GM21390 (cell line): ENCODE measurements around the gene SLC35F1.
A peak's percentile ranks its signal among the peaks of the same experiment; 100 is the strongest.

Experiments
- ATAC-seq: cut with Tn5 transposase; IDR thresholded peaks from one replicate; pipeline ENCODE4 v1.9.1; 2021; ENCODE audit not compliant: unreplicated experiment

SLC35F1 gene

DNA sequence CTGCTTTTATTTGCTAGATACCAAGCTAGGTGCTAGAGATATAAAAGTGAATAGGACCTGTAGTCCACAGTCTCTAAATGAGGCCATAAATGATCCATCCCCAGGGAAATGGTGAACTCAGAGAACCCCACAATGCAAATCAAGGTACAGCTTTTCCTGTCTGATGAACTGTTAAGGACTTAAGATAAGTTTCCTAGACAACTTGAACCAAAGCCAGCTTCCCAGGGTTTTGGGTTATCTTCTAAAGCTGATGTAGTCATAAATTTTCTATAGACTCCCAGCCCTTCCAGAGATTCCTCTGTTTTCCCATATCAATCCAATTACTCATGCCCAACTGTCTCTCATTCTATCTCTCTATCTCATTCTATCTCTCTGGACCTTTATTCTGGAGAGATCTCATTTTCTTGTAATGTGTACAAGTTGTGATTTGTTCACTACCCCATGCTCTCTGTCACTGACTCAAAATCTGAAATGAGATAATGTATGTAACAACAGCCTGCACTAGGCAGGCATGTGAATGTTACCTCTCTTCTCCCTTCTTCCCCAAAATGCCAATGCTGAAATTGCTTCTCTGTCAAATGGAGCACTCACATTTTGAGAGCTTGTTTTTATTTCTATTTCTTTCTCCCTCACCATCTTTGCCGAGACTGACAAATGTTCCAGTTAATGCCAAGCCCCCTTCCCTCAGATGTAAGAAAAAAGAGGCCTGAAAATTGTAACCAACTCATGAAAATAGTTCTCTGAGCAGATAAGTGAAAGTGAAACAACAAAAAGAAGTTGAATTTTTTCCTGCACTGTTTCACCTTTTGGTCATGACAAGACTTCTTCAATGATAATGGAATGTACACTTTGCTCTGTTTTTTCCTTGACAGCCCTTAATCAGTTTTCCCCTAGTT is 279.9 kb downstream of the SLC35F1 start:
- peak; percentile 66 for ATAC-seq

DNA sequence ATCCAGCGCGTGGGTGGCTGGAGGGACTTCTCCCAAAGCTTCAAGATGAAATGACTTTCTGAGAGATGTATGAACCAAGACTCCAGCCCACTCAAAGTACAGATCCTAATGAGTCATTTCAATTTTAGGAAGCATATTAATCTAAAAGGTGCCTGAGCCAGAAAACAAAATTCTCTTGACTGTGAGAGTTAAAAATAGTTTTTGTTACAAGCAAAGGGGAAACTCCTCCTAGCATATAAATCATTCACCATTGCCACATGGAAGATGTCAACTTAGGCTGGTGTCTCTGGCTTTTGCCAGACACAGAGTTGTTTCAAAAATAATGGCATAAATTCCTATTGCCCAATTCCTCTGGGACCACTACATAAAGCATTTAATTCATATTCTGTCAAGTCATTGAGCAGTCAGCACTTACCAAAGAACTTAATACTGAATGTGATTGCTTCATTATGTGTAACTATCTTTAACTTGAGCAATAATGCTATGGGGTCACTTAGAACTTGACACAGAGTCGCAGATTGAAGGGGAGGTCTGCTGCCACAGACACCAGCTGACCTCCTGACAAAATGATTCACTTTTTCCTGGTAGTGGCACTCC is 280.6 kb downstream of the SLC35F1 start:
- peak; percentile 46 for ATAC-seq

DNA sequence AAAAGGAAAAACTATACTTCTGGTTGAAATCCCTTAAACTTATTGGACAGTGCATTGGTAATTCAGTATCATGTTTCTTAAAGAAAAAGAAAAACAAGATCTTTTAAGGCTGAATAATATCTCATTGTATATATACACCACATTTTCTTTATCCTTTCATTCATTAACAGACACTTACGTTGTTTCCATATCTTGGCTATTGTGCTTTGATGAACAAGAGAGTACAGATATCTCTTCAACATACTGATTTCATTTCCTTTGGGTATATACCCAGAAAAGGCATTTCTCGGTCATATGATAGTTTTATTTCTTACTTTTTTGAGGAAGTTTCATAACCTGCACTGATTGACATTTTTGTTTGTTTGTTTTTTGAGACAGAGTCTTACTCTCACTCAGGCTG is 281.5 kb downstream of the SLC35F1 start:
- ATAC-seq: no peak

DNA sequence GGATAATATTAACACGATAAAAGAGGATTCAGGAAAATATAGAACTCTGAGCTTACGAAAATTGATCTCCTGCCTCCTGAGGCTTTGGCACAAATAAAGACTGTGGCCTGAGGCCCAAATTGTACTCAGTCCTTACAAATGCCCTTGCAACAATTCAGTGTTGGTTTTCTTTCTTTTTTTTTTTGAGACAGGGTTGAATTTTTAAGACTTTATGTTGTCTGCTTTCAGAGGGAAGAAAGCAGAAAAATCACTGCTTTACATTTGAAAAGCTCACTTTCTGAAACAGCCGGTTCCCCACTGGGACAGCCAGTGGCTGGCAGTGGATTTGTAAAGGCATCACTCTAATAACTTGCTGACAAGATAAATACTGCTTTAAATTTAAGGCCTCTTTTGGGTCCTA is 290.5 kb downstream of the SLC35F1 start:
- no peak for ATAC-seq

DNA sequence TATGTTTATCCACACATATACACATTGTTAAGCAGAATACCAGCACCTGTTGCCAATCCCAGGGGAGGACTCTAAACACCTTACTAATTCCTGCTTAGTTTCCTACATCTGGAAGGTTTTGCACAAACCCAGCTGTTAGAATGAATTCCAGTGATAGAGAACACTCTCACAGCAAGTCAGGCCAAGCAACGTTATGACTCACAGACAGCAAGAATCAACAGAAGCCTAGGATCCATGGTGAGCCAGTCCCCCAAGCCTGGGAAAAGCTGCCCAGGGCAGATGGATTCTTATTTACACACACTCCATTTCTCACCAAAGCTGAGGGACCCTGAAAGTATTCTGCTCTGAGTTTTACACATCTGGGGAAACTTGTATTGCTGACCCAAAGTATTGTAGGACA is 291.7 kb downstream of the SLC35F1 start:
- ATAC-seq: no peak

DNA sequence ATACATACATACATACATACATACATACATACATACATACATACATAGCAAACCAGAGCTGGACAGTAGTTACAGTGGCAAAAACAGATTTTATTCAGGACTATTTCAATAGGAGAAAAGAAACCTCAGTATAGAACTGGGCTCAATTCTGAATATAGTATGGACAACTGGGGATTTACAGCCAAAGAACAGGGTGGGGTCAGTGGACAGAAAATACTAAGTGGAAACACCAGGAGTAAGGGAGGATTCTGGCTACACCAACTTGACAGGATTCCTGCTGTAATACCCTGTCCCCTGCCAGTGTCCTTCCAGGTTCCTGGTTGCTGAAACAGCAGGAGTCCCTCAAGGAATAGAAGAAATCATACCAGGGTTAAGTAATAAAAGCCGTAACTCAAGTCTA is 293.1 kb downstream of the SLC35F1 start:
- no peak for ATAC-seq

DNA sequence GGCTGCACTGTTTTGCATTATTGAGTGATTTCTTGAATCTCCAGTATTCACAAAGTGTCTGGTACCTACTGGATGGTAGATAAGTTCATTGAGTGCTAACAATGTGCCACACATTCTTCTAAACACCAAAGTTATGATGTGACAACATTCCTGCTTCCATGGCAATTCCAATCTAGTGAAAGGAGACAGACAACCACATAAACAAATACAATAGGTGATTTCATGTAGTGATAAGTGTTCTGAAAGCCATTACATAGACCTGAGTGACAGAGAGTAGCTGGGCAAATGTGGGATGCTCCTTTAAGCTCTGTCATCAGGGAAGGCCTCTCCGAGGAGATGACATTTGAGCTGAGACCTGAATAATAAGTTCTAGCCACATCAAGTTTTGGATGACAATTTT is 295.5 kb downstream of the SLC35F1 start:
- no peak for ATAC-seq

DNA sequence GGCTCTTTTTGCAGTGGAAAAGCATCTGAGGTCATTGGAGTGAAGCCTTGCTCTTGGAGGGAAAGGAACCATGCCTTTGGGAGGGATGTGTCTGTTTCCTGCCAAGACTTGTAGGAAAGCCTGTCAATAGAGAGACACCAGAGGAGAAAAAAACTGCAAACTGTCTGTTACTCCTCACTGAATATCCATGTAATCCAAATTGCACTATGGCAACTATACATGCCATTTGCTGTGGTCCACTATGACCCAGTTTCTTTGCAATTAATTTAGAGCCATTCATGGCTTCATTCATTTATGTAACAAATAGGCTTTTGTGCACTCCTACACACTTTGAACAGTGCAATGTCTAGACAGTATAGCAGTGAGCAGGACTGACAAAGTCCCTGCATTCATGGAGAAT is 296.5 kb downstream of the SLC35F1 start:
- ATAC-seq: no peak

DNA sequence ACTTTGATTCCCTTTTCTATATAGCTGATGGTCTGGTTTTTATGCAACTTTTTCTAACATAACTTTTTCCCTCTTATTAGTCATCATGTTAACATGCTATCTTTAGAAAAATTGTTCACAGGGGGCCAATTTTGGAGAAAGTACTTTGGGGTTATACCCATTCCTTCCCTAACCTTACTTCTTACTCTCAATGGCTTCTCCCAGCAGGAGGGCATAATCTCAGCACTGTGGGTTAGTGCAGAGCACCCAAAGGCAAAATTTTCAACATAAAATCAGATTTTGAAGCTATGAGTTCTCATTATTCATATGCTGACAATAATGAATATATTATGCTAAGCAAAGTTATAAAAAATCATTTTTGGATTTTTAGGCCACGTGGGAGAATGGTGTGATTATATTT is 299.2 kb downstream of the SLC35F1 start:
- no peak for ATAC-seq

DNA sequence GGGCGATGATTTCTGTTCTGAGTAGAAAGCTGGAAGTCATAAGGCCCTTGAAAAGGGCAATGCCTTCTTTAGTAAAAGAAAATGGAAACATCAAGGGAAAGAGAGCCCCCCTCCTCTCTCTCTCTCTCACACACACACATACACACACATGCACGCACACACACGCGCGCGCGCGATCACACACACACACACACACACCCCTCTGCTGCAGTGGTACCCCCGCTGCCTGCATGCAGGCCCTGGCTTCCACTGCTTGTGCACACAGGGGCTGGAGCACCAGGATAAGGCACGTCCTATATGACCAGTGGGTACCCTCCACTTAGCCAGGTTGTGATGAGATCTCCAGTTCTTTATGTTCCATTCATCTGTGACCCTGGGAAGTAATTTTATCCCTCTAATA is 300.9 kb downstream of the SLC35F1 start:
- no peak for ATAC-seq

DNA sequence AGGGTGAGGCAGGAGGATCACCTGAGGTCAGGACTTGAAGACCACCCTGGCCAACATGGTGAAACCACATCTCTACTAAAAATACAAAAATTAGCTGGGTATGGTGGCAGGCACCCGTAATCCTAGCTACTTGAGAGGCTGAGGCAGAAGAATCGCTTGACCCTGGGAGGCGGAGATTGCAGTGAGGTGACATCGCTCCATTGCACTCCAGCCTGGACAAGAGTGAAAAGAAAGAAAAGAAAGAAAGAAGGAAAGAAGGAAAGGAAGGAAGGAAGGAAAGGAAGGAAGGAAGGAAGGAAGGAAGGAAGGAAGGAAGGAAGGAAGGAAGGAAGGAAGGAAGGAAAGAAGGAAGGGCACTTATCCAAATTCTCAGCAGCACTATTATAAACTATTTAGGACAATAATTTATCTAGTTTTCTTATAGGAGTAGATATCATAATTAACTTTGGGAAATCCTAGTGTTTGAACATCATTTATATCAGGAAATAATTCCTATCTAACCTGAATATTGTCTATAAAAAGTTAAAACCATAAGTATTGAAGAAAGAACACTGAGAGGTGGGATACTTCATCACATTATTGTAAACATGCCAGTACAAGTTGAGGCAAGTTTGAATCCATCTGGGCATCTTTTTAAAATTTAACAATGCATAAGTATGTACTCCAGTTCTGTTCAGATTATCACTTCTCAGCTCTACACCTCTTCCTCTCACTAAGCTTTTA is 305.5 kb downstream of the SLC35F1 start:
- ATAC-seq: no peak

DNA sequence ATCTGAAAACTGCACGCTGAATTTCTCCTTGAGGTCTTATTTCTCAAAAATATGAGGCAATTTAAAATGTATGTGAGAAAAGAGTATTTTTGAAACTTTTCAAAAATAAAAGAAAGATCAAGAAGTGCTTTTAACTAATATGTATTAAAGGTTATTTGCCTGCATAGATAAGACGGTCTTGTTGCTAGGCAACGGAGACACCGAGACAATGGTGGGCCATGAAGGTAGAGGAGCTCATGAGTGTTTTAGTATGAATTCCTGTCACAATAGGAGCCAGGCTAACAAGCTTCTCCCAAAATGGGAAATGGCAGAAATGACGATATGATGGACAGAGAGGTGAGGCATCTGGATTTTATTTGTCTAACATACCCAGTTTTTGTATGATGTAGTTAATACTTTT is 308.2 kb downstream of the SLC35F1 start:
- ATAC-seq: no peak

DNA sequence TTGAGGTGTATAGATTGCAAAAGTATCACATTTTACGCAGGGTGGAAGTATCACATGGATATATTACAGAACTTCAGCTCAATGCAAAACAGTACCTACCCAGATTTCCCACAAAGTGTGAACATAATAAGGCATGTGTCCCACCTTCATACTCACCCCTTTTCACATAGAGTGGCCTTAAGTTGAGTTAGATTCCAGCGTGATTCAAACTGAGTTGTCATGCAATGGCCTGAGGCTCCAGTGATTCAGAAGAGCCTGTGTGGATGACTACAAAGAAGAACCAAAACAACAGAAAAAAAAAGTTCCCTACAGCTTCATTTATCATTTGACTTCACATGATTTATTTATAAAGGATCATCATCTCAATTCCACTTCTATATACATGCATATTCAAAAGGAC is 309.7 kb downstream of the SLC35F1 start:
- no peak for ATAC-seq

DNA sequence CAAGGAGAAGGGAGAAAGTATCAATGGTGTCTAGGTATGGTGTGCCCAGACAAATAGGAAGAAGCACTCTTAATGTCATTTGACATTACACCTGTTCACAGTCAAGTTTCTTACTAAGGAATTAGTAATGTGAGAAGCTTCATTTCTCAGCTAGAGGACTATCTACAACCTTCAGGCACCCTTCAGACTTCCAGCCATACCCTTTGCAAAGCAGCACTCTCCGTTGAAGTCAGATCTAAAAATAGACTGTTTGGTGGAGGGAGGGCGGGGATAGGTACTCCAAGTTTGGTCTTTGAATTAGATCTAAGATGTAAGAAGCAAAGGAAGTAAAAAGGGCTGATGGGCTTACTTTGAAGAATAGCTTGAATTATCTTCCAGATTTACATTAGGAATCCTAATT is 311.1 kb downstream of the SLC35F1 start:
- no peak for ATAC-seq

DNA sequence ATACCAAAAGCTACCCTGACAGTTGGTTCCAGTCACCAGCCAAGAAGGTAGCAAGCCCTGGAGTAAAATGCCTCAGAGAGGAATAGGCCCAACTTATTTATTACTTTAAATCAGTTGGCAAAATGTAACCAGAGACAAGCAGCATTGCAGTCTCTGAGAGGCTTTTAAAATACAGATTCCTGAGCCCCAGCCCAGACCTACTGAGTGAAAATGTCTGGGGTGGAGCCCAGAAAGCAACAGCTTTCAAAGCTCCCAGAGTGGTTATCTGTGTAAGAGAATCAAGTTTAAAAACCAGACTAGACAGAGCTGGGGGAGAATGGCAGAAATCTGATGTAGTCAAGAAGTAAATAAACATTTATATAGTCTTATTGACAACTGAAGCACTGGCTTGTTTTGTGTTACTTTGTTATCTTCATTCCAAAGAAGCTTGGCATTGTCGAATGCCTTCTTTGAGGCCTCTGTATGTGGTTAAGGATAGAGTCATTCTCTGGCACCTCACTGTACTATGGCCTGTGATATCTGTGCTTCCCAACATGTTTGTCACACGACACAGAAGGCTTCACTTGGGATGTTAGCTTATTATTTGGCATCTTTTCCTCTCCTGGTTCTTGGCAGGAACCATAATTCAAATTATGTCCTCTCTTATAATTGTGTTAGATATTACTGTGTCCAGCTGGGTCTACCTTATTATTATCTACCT is 313.5 kb downstream of the SLC35F1 start:
- ATAC-seq: no peak

DNA sequence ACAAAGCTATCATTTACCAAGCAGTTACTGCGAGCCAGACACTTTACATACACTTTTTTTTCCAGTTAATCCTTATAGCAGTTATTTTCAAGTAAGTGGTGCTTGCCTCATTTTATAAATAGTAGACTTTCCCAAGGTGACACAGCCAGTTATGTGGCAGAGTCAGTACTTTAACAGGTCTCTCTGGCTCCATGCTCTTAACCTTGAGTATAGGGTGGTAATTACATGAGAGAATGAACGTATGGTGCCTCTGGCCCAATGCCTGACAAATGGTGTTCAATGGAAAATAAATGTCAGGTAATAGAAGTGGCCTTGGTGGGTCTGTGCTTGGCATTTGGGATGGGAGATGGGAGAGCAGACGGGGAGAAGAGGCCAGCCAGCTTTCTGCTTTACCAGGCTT is 316.3 kb downstream of the SLC35F1 start:
- ATAC-seq: no peak

DNA sequence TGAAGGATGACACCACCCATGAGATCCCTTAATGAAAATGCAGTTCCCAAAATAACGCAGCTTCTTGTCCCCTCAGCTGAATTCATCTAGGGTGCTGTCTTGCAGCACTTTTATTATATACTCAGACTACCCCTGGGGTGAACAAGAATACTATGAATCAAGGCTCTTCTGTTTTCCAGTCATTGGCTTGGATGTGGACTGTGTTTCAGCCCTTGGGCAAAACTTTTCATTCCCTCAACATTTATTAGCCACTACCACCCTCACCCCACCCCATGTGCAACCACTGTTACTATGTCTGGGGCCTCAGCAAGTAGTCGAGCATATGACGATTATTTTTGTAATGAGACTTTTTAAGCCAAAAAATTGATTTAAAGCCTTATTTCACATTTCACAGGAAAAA is 321.8 kb downstream of the SLC35F1 start:
- no peak for ATAC-seq

DNA sequence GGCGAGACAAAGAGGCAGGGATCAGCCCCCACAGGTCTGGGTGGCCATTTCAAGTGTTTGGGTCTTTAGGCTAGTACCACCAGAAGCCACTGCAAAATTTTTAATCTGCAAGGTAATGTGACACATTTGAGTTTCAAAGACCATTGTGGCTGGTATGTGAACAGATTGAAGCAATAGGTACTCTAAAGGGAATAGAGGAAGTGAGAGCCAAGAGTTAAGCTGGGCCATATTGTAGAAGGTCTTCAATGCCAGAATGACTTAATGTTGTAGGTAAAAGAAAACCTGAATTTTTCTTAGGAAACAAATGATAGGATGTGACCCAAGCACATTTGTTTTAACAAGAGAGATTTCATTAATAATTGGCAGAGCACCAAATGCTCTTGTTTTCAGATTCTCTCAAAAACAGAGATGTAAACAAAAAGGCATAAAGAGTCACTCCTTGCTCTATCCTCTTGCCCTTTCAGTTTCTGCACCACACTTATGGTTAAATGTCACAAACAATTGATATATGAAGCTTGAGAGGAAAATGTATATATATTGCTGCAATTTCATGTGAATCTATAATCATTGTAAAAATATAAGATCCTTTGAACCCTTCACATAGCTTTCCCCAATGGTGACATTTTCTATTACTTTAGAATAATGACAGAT is 333.9 kb downstream of the SLC35F1 start:
- peak; percentile 83 for ATAC-seq

DNA sequence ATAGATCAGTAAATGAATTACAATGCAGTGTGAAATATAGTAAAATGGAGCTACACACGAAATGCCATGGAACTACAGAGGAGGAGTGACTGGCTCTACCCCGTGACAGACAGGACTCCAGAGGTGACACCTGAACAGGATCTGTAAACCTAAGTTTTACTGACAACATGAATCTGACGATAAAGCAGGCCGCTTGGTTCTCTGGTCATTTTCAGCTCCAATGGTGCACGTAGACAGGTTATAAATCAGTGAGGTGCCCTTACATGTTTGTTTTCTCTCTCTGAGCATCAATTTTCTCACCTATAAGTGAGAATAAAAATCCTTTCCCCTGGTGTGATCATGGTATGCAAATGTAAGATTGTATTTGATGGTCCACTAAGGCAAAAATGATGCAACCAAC is 339.3 kb downstream of the SLC35F1 start:
- ATAC-seq: no peak

DNA sequence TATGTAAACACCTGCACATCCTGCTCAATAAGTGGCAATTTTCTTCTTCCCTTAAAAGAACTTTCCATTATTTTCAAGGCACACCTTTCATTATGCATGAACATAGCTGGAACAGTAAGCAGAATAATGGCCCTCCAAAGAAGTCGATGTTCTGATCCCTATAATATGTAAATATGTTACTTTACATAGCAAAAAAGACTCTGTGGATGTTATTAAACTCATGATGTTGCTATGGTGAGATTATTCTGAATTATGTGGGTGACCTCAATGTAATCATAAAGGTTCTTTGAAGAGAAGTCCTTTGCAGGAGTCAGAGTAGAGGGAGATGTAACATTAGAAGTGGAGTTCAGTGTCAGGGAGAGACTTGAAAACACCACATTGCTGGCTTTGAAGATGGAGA is 341.1 kb downstream of the SLC35F1 start:
- no peak for ATAC-seq

DNA sequence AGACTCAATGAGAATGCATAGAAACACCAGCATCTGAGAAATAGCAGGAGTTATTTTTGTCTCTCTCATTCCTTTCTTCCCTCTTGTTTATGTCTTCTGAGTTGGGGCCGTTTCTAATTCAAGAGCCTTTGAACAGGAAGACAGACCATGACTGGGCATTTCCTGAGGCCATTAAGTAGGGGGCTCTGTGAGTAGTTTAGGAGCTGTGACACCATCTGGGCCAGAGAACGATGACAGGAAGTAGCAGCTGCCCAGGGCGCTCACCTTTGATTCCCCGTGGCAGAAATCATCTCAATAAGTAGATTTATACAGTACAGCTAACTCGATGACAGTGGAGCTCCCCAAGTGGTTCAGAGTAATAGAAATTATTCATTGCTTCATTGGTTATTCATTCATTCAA is 342.6 kb downstream of the SLC35F1 start:
- ATAC-seq: no peak
